ENCODE results near the gene SPATS2L.

SPATS2L gene

DNA sequence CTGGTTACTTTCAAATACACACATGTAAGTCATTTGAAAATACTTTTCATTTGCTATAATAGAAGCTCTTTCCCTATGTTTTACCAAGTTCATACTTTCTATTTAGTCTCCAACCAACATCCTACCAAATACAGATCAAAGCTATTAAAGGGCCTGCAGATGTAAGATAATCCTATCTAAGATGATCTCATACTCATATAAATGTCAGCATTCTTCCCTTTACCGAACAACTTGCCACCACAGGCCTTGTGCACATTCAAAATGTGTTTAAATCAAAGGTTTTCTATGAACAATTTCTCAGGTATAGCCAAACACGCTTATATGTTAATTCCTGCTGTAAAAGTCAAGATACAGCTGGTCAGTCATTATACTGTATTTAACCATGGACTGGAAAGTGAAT is 180.0 kb downstream of the SPATS2L start:
- H3K27ac ChIP-seq (ENCODE audit: extremely low read depth, low read depth, low read length) = no peak overlapping the region
- H3K36me3 ChIP-seq (ENCODE audit: control insufficient read depth in 2 of 2, insufficient read depth in 1 of 2, low read length in 2 of 2) = peaks cover 0 to 22% of the 10 kb centered on the region in 2 experiments; a peak in 2 of 3 replicates
- H3K4me1 ChIP-seq (ENCODE audit: control insufficient read depth, insufficient read depth, low read length) = no peaks in the 10 kb centered on the region; the same call in 1 of the 2 replicates
- CTCF ChIA-PET = interaction anchor here (0.9 to 6.5 kb wide), 7 partner anchors 11 to 507 kb away, joined by 3 to 105 read pairs (median 16); partner anchors contain the start of gene KCTD18
- POLR2A ChIA-PET = interaction anchor here (1.0 kb wide), 1 partner anchor 12 kb away, joined by 3 read pairs; no protein-coding TSS in a partner anchor
- TF ChIP-seq ZBTB17 (tag by site-specific recombination; IDR thresholded peaks at IDR 0.05) = peak; percentile 26; the same call in 1 of the 2 replicates
- 0 out of 2 replicates have a peak, but pooled peaks have one; percentile 42 for TF ChIP-seq SCRT2 (tag by site-specific recombination; IDR thresholded peaks at IDR 0.05)
- 0 out of 2 replicates have a peak, but pooled peaks have one; percentile 42 for TF ChIP-seq ZEB2 (tag by site-specific recombination; IDR thresholded peaks at IDR 0.05)
- no peak for TF ChIP-seq ZNF311 (tag by site-specific recombination; IDR thresholded peaks at IDR 0.05; ENCODE audit: borderline replicate concordance)
- no peaks in the 10 kb centered on the region for H3K9me3 ChIP-seq (ENCODE audit: control insufficient read depth, insufficient read depth, low read depth, low read length)
- H3K4me3 ChIP-seq (ENCODE audit: low read depth, low read length) = no peak overlapping the region

DNA sequence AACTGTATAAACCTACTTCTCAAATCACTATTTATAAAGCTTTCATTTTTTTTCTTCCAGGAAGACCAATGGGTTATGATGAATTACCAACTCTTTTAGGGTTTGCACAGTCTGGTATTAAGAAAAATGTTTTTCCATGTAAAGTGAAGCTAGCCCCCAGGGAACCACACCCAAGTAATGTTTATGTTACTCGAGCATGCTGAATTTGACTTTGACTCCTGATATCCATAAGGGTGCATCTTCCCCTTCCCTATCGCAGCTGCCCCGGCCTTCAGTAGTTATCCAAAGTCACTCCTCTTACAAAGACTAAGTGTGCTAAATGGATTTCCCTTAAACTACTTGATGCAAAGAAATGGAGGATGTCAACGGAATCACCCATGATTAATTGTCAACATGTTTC is 181.7 kb downstream of the SPATS2L start:
- CTCF ChIA-PET = interaction anchor here (0.6 to 1.5 kb wide), 2 partner anchors 409 to 508 kb away, joined by 3 to 4 read pairs; no protein-coding TSS in a partner anchor
- POLR2A ChIA-PET = no interaction called here
- H3K27ac ChIP-seq (ENCODE audit: extremely low read depth, low read depth, low read length) = no peak overlapping the region
- no peaks in the 10 kb centered on the region for H3K9me3 ChIP-seq (ENCODE audit: control insufficient read depth, insufficient read depth, low read depth, low read length)
- peaks cover 0 to 39% of the 10 kb centered on the region in 2 experiments; a peak in 2 of 3 replicates for H3K36me3 ChIP-seq (ENCODE audit: control insufficient read depth in 2 of 2, insufficient read depth in 1 of 2, low read length in 2 of 2)
- TF ChIP-seq ZNF292 (tag by site-specific recombination; IDR thresholded peaks at IDR 0.05; ENCODE audit: borderline replicate concordance, low read depth) (no peak), SCRT2 (tag by site-specific recombination; IDR thresholded peaks at IDR 0.05) (no peak), ZNF658 (tag by site-specific recombination; IDR thresholded peaks at IDR 0.05) (no peak), HOXD13 (CRISPR knock-in tag; IDR thresholded peaks at IDR 0.05; ENCODE audit: borderline replicate concordance) (no peak), ZNF202 (tag by site-specific recombination; IDR thresholded peaks at IDR 0.05; ENCODE audit: borderline replicate concordance) (no peak), ZFP37 (tag by site-specific recombination; IDR thresholded peaks at IDR 0.05) (no peak), ZNF157 (tag by site-specific recombination; IDR thresholded peaks at IDR 0.05) (no peak), WT1 (tag by site-specific recombination; IDR thresholded peaks at IDR 0.05) (no peak), ZBTB20 (tag by site-specific recombination; IDR thresholded peaks at IDR 0.05) (no peak), SP2 (tag by site-specific recombination; IDR thresholded peaks at IDR 0.05) (no peak), ZFHX2 (tag by site-specific recombination; conservative IDR thresholded peaks at IDR 0.05) (no peak), PRDM1 (tag by site-specific recombination; IDR thresholded peaks at IDR 0.05) (no peak), ZNF521 (tag by site-specific recombination; IDR thresholded peaks at IDR 0.05) (no peak), ZNF302 (tag by site-specific recombination; IDR thresholded peaks at IDR 0.05; ENCODE audit: low read depth) (no peak), REPIN1 (tag by site-specific recombination; IDR thresholded peaks at IDR 0.05; ENCODE audit: low read depth) (no peak), FEZF1 (tag by site-specific recombination; IDR thresholded peaks at IDR 0.05) (no peak)
- TF ChIP-seq, protein P1, sequence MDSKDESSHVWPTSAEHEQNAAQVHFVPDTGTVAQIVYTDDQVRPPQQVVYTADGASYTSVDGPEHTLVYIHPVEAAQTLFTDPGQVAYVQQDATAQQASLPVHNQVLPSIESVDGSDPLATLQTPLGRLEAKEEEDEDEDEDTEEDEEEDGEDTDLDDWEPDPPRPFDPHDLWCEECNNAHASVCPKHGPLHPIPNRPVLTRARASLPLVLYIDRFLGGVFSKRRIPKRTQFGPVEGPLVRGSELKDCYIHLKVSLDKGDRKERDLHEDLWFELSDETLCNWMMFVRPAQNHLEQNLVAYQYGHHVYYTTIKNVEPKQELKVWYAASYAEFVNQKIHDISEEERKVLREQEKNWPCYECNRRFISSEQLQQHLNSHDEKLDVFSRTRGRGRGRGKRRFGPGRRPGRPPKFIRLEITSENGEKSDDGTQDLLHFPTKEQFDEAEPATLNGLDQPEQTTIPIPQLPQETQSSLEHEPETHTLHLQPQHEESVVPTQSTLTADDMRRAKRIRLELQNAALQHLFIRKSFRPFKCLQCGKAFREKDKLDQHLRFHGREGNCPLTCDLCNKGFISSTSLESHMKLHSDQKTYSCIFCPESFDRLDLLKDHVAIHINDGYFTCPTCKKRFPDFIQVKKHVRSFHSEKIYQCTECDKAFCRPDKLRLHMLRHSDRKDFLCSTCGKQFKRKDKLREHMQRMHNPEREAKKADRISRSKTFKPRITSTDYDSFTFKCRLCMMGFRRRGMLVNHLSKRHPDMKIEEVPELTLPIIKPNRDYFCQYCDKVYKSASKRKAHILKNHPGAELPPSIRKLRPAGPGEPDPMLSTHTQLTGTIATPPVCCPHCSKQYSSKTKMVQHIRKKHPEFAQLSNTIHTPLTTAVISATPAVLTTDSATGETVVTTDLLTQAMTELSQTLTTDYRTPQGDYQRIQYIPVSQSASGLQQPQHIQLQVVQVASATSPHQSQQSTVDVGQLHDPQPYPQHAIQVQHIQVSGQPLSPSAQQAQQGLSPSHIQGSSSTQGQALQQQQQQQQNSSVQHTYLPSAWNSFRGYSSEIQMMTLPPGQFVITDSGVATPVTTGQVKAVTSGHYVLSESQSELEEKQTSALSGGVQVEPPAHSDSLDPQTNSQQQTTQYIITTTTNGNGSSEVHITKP (tag by site-specific recombination; IDR thresholded peaks at IDR 0.05) = no peak
- TF ChIP-seq, protein P2, sequence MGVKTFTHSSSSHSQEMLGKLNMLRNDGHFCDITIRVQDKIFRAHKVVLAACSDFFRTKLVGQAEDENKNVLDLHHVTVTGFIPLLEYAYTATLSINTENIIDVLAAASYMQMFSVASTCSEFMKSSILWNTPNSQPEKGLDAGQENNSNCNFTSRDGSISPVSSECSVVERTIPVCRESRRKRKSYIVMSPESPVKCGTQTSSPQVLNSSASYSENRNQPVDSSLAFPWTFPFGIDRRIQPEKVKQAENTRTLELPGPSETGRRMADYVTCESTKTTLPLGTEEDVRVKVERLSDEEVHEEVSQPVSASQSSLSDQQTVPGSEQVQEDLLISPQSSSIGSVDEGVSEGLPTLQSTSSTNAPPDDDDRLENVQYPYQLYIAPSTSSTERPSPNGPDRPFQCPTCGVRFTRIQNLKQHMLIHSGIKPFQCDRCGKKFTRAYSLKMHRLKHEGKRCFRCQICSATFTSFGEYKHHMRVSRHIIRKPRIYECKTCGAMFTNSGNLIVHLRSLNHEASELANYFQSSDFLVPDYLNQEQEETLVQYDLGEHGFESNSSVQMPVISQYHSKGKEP (tag by site-specific recombination; IDR thresholded peaks at IDR 0.05) = no peak
- TF ChIP-seq, protein P3, sequence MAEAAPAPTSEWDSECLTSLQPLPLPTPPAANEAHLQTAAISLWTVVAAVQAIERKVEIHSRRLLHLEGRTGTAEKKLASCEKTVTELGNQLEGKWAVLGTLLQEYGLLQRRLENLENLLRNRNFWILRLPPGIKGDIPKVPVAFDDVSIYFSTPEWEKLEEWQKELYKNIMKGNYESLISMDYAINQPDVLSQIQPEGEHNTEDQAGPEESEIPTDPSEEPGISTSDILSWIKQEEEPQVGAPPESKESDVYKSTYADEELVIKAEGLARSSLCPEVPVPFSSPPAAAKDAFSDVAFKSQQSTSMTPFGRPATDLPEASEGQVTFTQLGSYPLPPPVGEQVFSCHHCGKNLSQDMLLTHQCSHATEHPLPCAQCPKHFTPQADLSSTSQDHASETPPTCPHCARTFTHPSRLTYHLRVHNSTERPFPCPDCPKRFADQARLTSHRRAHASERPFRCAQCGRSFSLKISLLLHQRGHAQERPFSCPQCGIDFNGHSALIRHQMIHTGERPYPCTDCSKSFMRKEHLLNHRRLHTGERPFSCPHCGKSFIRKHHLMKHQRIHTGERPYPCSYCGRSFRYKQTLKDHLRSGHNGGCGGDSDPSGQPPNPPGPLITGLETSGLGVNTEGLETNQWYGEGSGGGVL (tag by site-specific recombination; IDR thresholded peaks at IDR 0.05) = no peak
- H3K4me1 ChIP-seq (ENCODE audit: control insufficient read depth, insufficient read depth, low read length) = no peaks in the 10 kb centered on the region; the same call in 1 of the 2 replicates
- no peak overlapping the region for H3K4me3 ChIP-seq (ENCODE audit: low read depth, low read length)

All from HEK293 (cell line).